ENCODE data around the gene MACF1. TPM values are rescaled to one million over a fixed set of nuclear protein-coding genes. Genes with fewer than 3 reads are reported as not detected.

The MACF1 gene
- total RNA-seq, 1 experiment from 2014 or later = 6.2 TPM

- Histone ChIP-seq H3K9ac (ENCODE audit: low read length) (no peak overlapping the region), H4K20me1 (ENCODE audit: insufficient read depth, low read depth, low read length) (no peaks in the 10 kb centered on the region), H2AFZ (ENCODE audit: low read length) (no peak overlapping the region), H3K4me2 (ENCODE audit: low read depth, low read length, poor library complexity, severe bottlenecking) (no peak overlapping the region), H3K27ac (ENCODE audit: low read length) (no peak overlapping the region), H3K4me3 (ENCODE audit: low read length) (no peak overlapping the region), H3K27me3 (ENCODE audit: low read length) (no peaks in the 10 kb centered on the region), H3K4me1 (ENCODE audit: low read length) (no peaks in the 10 kb centered on the region), H3K36me3 (ENCODE audit: insufficient read depth, low read length) (no peaks in the 10 kb centered on the region), H3K9me3 (ENCODE audit: low read length) (no peaks in the 10 kb centered on the region), H3K79me2 (ENCODE audit: low read length) (no peaks in the 10 kb centered on the region), H3K9me2 (replicated peaks; ENCODE audit: insufficient read depth, low read length) (no peaks in the 10 kb centered on the region)
- DNase-seq = no peak
These were observed 97.1 kb downstream of the MACF1 start for GRCh38 chr1:39301606-39302005.

GRCh38 chr1:39305555-39305954 is 101.1 kb downstream of the MACF1 start:
- H3K4me3 ChIP-seq (ENCODE audit: low read length) = no peak overlapping the region
- H3K4me2 ChIP-seq (ENCODE audit: low read depth, low read length, poor library complexity, severe bottlenecking) = no peak overlapping the region
- H3K36me3 ChIP-seq (ENCODE audit: insufficient read depth, low read length) = no peaks in the 10 kb centered on the region
- H3K9ac ChIP-seq (ENCODE audit: low read length) = no peak overlapping the region
- H4K20me1 ChIP-seq (ENCODE audit: insufficient read depth, low read depth, low read length) = no peaks in the 10 kb centered on the region
- no peaks in the 10 kb centered on the region for H3K27me3 ChIP-seq (ENCODE audit: low read length)
- no peaks in the 10 kb centered on the region for H3K79me2 ChIP-seq (ENCODE audit: low read length)
- H3K27ac ChIP-seq (ENCODE audit: low read length) = no peak overlapping the region
- H3K9me2 ChIP-seq (replicated peaks; ENCODE audit: insufficient read depth, low read length) = no peaks in the 10 kb centered on the region
- no peak for DNase-seq
- no peak overlapping the region for H2AFZ ChIP-seq (ENCODE audit: low read length)
- no peaks in the 10 kb centered on the region for H3K9me3 ChIP-seq (ENCODE audit: low read length)
- no peaks in the 10 kb centered on the region for H3K4me1 ChIP-seq (ENCODE audit: low read length)

- DNase-seq = no peak
- H3K36me3 ChIP-seq (ENCODE audit: insufficient read depth, low read length) = no peaks in the 10 kb centered on the region
- H3K9ac ChIP-seq (ENCODE audit: low read length) = no peak overlapping the region
- no peak overlapping the region for H3K4me2 ChIP-seq (ENCODE audit: low read depth, low read length, poor library complexity, severe bottlenecking)
- H3K4me3 ChIP-seq (ENCODE audit: low read length) = no peak overlapping the region
- H3K9me2 ChIP-seq (replicated peaks; ENCODE audit: insufficient read depth, low read length) = no peaks in the 10 kb centered on the region
- no peaks in the 10 kb centered on the region for H3K9me3 ChIP-seq (ENCODE audit: low read length)
- no peak overlapping the region for H2AFZ ChIP-seq (ENCODE audit: low read length)
- no peaks in the 10 kb centered on the region for H4K20me1 ChIP-seq (ENCODE audit: insufficient read depth, low read depth, low read length)
- H3K79me2 ChIP-seq (ENCODE audit: low read length) = no peaks in the 10 kb centered on the region
- H3K27me3 ChIP-seq (ENCODE audit: low read length) = no peaks in the 10 kb centered on the region
- H3K4me1 ChIP-seq (ENCODE audit: low read length) = no peaks in the 10 kb centered on the region
- H3K27ac ChIP-seq (ENCODE audit: low read length) = no peak overlapping the region
These were observed 105.5 kb downstream of the MACF1 start for GRCh38 chr1:39310015-39310414.

GRCh38 chr1:39310691-39311090 is 106.2 kb downstream of the MACF1 start:
- Histone ChIP-seq H3K27ac (ENCODE audit: low read length) (no peak overlapping the region), H3K36me3 (ENCODE audit: insufficient read depth, low read length) (no peaks in the 10 kb centered on the region), H3K4me2 (ENCODE audit: low read depth, low read length, poor library complexity, severe bottlenecking) (no peak overlapping the region), H2AFZ (ENCODE audit: low read length) (no peak overlapping the region), H3K9me3 (ENCODE audit: low read length) (no peaks in the 10 kb centered on the region), H3K79me2 (ENCODE audit: low read length) (no peaks in the 10 kb centered on the region), H4K20me1 (ENCODE audit: insufficient read depth, low read depth, low read length) (no peaks in the 10 kb centered on the region), H3K4me3 (ENCODE audit: low read length) (no peak overlapping the region), H3K9me2 (replicated peaks; ENCODE audit: insufficient read depth, low read length) (no peaks in the 10 kb centered on the region), H3K27me3 (ENCODE audit: low read length) (no peaks in the 10 kb centered on the region), H3K4me1 (ENCODE audit: low read length) (no peaks in the 10 kb centered on the region), H3K9ac (ENCODE audit: low read length) (no peak overlapping the region)
- DNase-seq = no peak

- no peak for DNase-seq
- Histone ChIP-seq H3K9me2 (replicated peaks; ENCODE audit: insufficient read depth, low read length) (no peaks in the 10 kb centered on the region), H3K9me3 (ENCODE audit: low read length) (no peaks in the 10 kb centered on the region), H3K4me3 (ENCODE audit: low read length) (no peak overlapping the region), H3K9ac (ENCODE audit: low read length) (no peak overlapping the region), H3K4me2 (ENCODE audit: low read depth, low read length, poor library complexity, severe bottlenecking) (no peak overlapping the region), H2AFZ (ENCODE audit: low read length) (no peak overlapping the region), H3K36me3 (ENCODE audit: insufficient read depth, low read length) (no peaks in the 10 kb centered on the region), H3K27me3 (ENCODE audit: low read length) (no peaks in the 10 kb centered on the region), H4K20me1 (ENCODE audit: insufficient read depth, low read depth, low read length) (no peaks in the 10 kb centered on the region), H3K79me2 (ENCODE audit: low read length) (no peaks in the 10 kb centered on the region), H3K4me1 (ENCODE audit: low read length) (peaks cover 5% of the 10 kb centered on the region; the same call in 1 of the 2 replicates), H3K27ac (ENCODE audit: low read length) (no peak overlapping the region)
These were observed 112.6 kb downstream of the MACF1 start for GRCh38 chr1:39317111-39317510.

GRCh38 chr1:39317910-39318633 is 113.6 kb downstream of the MACF1 start:
- Histone ChIP-seq H4K20me1 (ENCODE audit: insufficient read depth, low read depth, low read length) (no peaks in the 10 kb centered on the region), H3K9me2 (replicated peaks; ENCODE audit: insufficient read depth, low read length) (no peaks in the 10 kb centered on the region), H2AFZ (ENCODE audit: low read length) (no peak overlapping the region), H3K36me3 (ENCODE audit: insufficient read depth, low read length) (no peaks in the 10 kb centered on the region), H3K79me2 (ENCODE audit: low read length) (no peaks in the 10 kb centered on the region), H3K9ac (ENCODE audit: low read length) (no peak overlapping the region), H3K4me1 (ENCODE audit: low read length) (peaks cover 5% of the 10 kb centered on the region; the same call in 1 of the 2 replicates), H3K27me3 (ENCODE audit: low read length) (no peaks in the 10 kb centered on the region), H3K4me2 (ENCODE audit: low read depth, low read length, poor library complexity, severe bottlenecking) (no peak overlapping the region), H3K9me3 (ENCODE audit: low read length) (no peaks in the 10 kb centered on the region), H3K4me3 (ENCODE audit: low read length) (no peak overlapping the region), H3K27ac (ENCODE audit: low read length) (no peak overlapping the region)
- DNase-seq = no peak

GRCh38 chr1:39321979-39322378 is 117.5 kb downstream of the MACF1 start:
- no peak for DNase-seq

GRCh38 chr1:39322431-39322830 is 117.9 kb downstream of the MACF1 start:
- Histone ChIP-seq H3K27ac (ENCODE audit: low read length) (no peak overlapping the region), H4K20me1 (ENCODE audit: insufficient read depth, low read depth, low read length) (no peaks in the 10 kb centered on the region), H3K4me3 (ENCODE audit: low read length) (no peak overlapping the region), H3K4me1 (ENCODE audit: low read length) (peaks cover 5% of the 10 kb centered on the region; the same call in 1 of the 2 replicates), H2AFZ (ENCODE audit: low read length) (no peak overlapping the region), H3K9me3 (ENCODE audit: low read length) (no peaks in the 10 kb centered on the region), H3K79me2 (ENCODE audit: low read length) (no peaks in the 10 kb centered on the region), H3K9ac (ENCODE audit: low read length) (no peak overlapping the region), H3K4me2 (ENCODE audit: low read depth, low read length, poor library complexity, severe bottlenecking) (no peak overlapping the region), H3K27me3 (ENCODE audit: low read length) (no peaks in the 10 kb centered on the region), H3K9me2 (replicated peaks; ENCODE audit: insufficient read depth, low read length) (no peaks in the 10 kb centered on the region), H3K36me3 (ENCODE audit: insufficient read depth, low read length) (no peaks in the 10 kb centered on the region)
- DNase-seq = no peak

More at GRCh38 chr1:39321979-39322378, 117.5 kb downstream of the MACF1 start:
- Histone ChIP-seq H3K27ac (ENCODE audit: low read length) (no peak overlapping the region), H3K27me3 (ENCODE audit: low read length) (no peaks in the 10 kb centered on the region), H3K79me2 (ENCODE audit: low read length) (no peaks in the 10 kb centered on the region), H4K20me1 (ENCODE audit: insufficient read depth, low read depth, low read length) (no peaks in the 10 kb centered on the region), H3K9me3 (ENCODE audit: low read length) (no peaks in the 10 kb centered on the region), H3K4me2 (ENCODE audit: low read depth, low read length, poor library complexity, severe bottlenecking) (no peak overlapping the region), H3K36me3 (ENCODE audit: insufficient read depth, low read length) (no peaks in the 10 kb centered on the region), H2AFZ (ENCODE audit: low read length) (no peak overlapping the region), H3K9me2 (replicated peaks; ENCODE audit: insufficient read depth, low read length) (no peaks in the 10 kb centered on the region), H3K9ac (ENCODE audit: low read length) (no peak overlapping the region), H3K4me1 (ENCODE audit: low read length) (peaks cover 5% of the 10 kb centered on the region; the same call in 1 of the 2 replicates), H3K4me3 (ENCODE audit: low read length) (no peak overlapping the region)

All from Karpas-422 (cell line).